ENCODE data around the gene STEAP3. TPM values are rescaled to one million over a fixed set of nuclear protein-coding genes. Genes with fewer than 3 reads are reported as not detected.
"Not testable (repeated sequence)": the region's sequence is repeated elsewhere in the genome, so short reads cannot be mapped to it uniquely, and the experiment has no call there.

Gene STEAP3
- total and polyA plus RNA-seq, 2 donors (not counting 1 experiment from before 2014, with no cell fraction given) = 13.7 to 28.4 TPM

GRCh38 chr2:119276864-119277263 lies 53.2 kb downstream of the STEAP3 start:
- H3K4me2 ChIP-seq (ENCODE audit: extremely low read depth, insufficient read depth, low read length) = no peak overlapping the region
- no peaks in the 10 kb centered on the region for H3K27me3 ChIP-seq (ENCODE audit: control insufficient read depth, insufficient read depth, low read length)
- no peak for TF ChIP-seq EZH2 (IDR thresholded peaks at IDR 0.05; ENCODE audit: low read length, missing control alignments)
- TF ChIP-seq, protein P1, sequence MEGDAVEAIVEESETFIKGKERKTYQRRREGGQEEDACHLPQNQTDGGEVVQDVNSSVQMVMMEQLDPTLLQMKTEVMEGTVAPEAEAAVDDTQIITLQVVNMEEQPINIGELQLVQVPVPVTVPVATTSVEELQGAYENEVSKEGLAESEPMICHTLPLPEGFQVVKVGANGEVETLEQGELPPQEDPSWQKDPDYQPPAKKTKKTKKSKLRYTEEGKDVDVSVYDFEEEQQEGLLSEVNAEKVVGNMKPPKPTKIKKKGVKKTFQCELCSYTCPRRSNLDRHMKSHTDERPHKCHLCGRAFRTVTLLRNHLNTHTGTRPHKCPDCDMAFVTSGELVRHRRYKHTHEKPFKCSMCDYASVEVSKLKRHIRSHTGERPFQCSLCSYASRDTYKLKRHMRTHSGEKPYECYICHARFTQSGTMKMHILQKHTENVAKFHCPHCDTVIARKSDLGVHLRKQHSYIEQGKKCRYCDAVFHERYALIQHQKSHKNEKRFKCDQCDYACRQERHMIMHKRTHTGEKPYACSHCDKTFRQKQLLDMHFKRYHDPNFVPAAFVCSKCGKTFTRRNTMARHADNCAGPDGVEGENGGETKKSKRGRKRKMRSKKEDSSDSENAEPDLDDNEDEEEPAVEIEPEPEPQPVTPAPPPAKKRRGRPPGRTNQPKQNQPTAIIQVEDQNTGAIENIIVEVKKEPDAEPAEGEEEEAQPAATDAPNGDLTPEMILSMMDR (conservative IDR thresholded peaks at IDR 0.05 in 1 of 2, IDR thresholded peaks at IDR 0.05 in 1 of 2; ENCODE audit: low read depth in 1 of 2, low read length in 2 of 2) = no peak
- H3K9me3 ChIP-seq (ENCODE audit: control insufficient read depth, insufficient read depth, low read depth, low read length) = no peaks in the 10 kb centered on the region
- H3K9ac ChIP-seq (ENCODE audit: insufficient read depth, low read length) = no peak overlapping the region
- H2AFZ ChIP-seq (ENCODE audit: low read length) = no peak overlapping the region
- H3K79me2 ChIP-seq (ENCODE audit: control insufficient read depth, insufficient read depth, low read length) = no peaks in the 10 kb centered on the region
- no peak for DNase-seq (ENCODE audit: low read depth in 2 of 2)
- no peak overlapping the region for H3K4me3 ChIP-seq (replicated peaks in 1 of 4; ENCODE audit: control extremely low read depth in 1 of 4, insufficient read depth in 1 of 4, low read depth in 3 of 4, low read length in 4 of 4)
- H3K27ac ChIP-seq (ENCODE audit: insufficient read depth, low read length) = no peak overlapping the region
- no peaks in the 10 kb centered on the region for H3K4me1 ChIP-seq (ENCODE audit: control insufficient read depth, extremely low read depth, insufficient read depth, low read length)
- H3K36me3 ChIP-seq (ENCODE audit: control insufficient read depth, insufficient read depth, low read length) = no peaks in the 10 kb centered on the region
- no peaks in the 10 kb centered on the region for H4K20me1 ChIP-seq (ENCODE audit: control insufficient read depth, extremely low read depth, insufficient read depth, low read length)

- not testable (repeated sequence) for H3K9ac ChIP-seq (ENCODE audit: insufficient read depth, low read length); H3K27me3 ChIP-seq (ENCODE audit: control insufficient read depth, insufficient read depth, low read length); H2AFZ ChIP-seq (ENCODE audit: low read length); H3K4me3 ChIP-seq (replicated peaks in 1 of 4; ENCODE audit: control extremely low read depth in 1 of 4, insufficient read depth in 1 of 4, low read depth in 3 of 4, low read length in 4 of 4); H3K9me3 ChIP-seq (ENCODE audit: control insufficient read depth, insufficient read depth, low read depth, low read length); H3K36me3 ChIP-seq (ENCODE audit: control insufficient read depth, insufficient read depth, low read length); H4K20me1 ChIP-seq (ENCODE audit: control insufficient read depth, extremely low read depth, insufficient read depth, low read length); H3K4me1 ChIP-seq (ENCODE audit: control insufficient read depth, extremely low read depth, insufficient read depth, low read length); H3K27ac ChIP-seq (ENCODE audit: insufficient read depth, low read length); H3K79me2 ChIP-seq (ENCODE audit: control insufficient read depth, insufficient read depth, low read length); DNase-seq (ENCODE audit: low read depth in 2 of 2); H3K4me2 ChIP-seq (ENCODE audit: extremely low read depth, insufficient read depth, low read length)
Measured at GRCh38 chr2:119278385-119278784, 54.8 kb downstream of the STEAP3 start.

GRCh38 chr2:119278946-119279345 lies 55.3 kb downstream of the STEAP3 start:
- Histone ChIP-seq H3K27ac (ENCODE audit: insufficient read depth, low read length) (no peak overlapping the region), H3K27me3 (ENCODE audit: control insufficient read depth, insufficient read depth, low read length) (no peaks in the 10 kb centered on the region), H3K36me3 (ENCODE audit: control insufficient read depth, insufficient read depth, low read length) (no peaks in the 10 kb centered on the region), H4K20me1 (ENCODE audit: control insufficient read depth, extremely low read depth, insufficient read depth, low read length) (no peaks in the 10 kb centered on the region), H3K4me2 (ENCODE audit: extremely low read depth, insufficient read depth, low read length) (no peak overlapping the region), H3K4me1 (ENCODE audit: control insufficient read depth, extremely low read depth, insufficient read depth, low read length) (no peaks in the 10 kb centered on the region), H3K9ac (ENCODE audit: insufficient read depth, low read length) (no peak overlapping the region), H3K9me3 (ENCODE audit: control insufficient read depth, insufficient read depth, low read depth, low read length) (no peaks in the 10 kb centered on the region), H3K79me2 (ENCODE audit: control insufficient read depth, insufficient read depth, low read length) (no peaks in the 10 kb centered on the region), H3K4me3 (replicated peaks in 1 of 4; ENCODE audit: control extremely low read depth in 1 of 4, insufficient read depth in 1 of 4, low read depth in 3 of 4, low read length in 4 of 4) (no peak overlapping the region), H2AFZ (ENCODE audit: low read length) (no peak overlapping the region)
- TF ChIP-seq, protein P1 (conservative IDR thresholded peaks at IDR 0.05 in 1 of 2, IDR thresholded peaks at IDR 0.05 in 1 of 2; ENCODE audit: low read depth in 1 of 2, low read length in 2 of 2) = no peak
- no peak for TF ChIP-seq EZH2 (IDR thresholded peaks at IDR 0.05; ENCODE audit: low read length, missing control alignments)
- no peak for DNase-seq (ENCODE audit: low read depth in 2 of 2)

Measured in fibroblast of lung (primary cell).